RPMI8226 (cell line): Measurements from ENCODE around the gene MSTO1.
"Not testable (repeated sequence)": the region's sequence is repeated elsewhere in the genome, so short reads cannot be mapped to it uniquely, and the experiment has no call there.

Experiments
- DNase-seq: peaks from one replicate; pipeline ENCODE4 v3.0.0-alpha.2; 2015

The MSTO1 gene

GRCh38 chr1:155622191-155622590 lies 12.2 kb downstream of the MSTO1 start:
- no peak for DNase-seq

GRCh38 chr1:155623357-155623756 lies 13.3 kb downstream of the MSTO1 start:
- DNase-seq: no peak

GRCh38 chr1:155626428-155626827 lies 16.4 kb downstream of the MSTO1 start:
- not testable (repeated sequence) for DNase-seq

- no peak for DNase-seq
Observed at GRCh38 chr1:155636397-155637153, 26.6 kb downstream of the MSTO1 start.

GRCh38 chr1:155640367-155640766 lies 30.3 kb downstream of the MSTO1 start:
- no peak for DNase-seq

GRCh38 chr1:155642559-155643180 lies 32.7 kb downstream of the MSTO1 start:
- DNase-seq: not testable (repeated sequence)

GRCh38 chr1:155643230-155643629 lies 33.2 kb downstream of the MSTO1 start:
- no peak for DNase-seq

- no peak for DNase-seq
Observed at GRCh38 chr1:155645034-155645598, 35.1 kb downstream of the MSTO1 start.

- no peak for DNase-seq
Observed at GRCh38 chr1:155645648-155646047, 35.6 kb downstream of the MSTO1 start.

- no peak for DNase-seq
Observed at GRCh38 chr1:155646307-155646706, 36.3 kb downstream of the MSTO1 start.

GRCh38 chr1:155648207-155649147 lies 38.5 kb downstream of the MSTO1 start:
- peak; percentile 26 for DNase-seq

GRCh38 chr1:155649676-155650075 lies 39.7 kb downstream of the MSTO1 start:
- DNase-seq: peak; percentile 24

GRCh38 chr1:155650231-155650757 lies 40.3 kb downstream of the MSTO1 start:
- no peak for DNase-seq

GRCh38 chr1:155651861-155652661 lies 42.0 kb downstream of the MSTO1 start:
- no peak for DNase-seq

- DNase-seq: no peak
Observed at GRCh38 chr1:155652951-155653350, 42.9 kb downstream of the MSTO1 start.

- DNase-seq: no peak
Observed at GRCh38 chr1:155657463-155657862, 47.4 kb downstream of the MSTO1 start.

- DNase-seq: not testable (repeated sequence)
Observed at GRCh38 chr1:155661239-155661638, 51.2 kb downstream of the MSTO1 start.
